Measurements from ENCODE around the gene HOOK1. TPM values are rescaled to one million over a fixed set of nuclear protein-coding genes. Genes with fewer than 3 reads are reported as not detected.

Gene HOOK1
- total and polyA plus RNA-seq, 2 of the 13 experiments (the other 11 are each of a cell fraction or from before 2014, with no cell fraction given): 11.3 to 24.2 TPM

DNA sequence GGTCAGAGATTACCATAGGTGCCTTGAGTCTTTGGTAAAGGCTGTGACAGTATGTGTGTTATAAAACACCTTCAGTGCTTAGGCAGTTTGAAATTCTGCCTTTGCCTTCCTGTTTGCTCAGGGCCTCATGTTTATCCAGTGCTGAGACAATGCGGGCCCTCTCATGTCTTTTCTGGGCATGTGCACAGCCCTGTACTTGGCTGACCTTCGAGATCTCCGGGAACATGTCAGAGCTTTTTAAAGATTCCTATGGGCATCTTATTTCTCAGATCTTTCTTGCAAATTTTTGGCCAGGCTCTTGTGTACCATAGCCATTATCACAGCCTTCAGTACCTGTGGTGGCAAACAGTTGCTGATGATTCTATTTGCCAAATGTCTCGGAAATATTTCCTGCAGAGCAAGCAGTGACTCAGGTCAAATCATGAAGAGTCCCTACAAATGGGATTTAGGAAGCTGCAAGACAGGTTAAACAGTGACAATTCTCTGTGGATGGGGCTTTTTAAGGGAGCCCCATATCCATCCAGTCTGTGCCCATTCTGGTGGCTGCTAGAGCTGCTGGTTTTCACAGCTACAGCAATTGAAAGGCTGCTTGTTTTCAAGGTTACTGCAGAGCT is 42.1 kb downstream of the HOOK1 start (continued):
- TF ChIP-seq, protein P1, sequence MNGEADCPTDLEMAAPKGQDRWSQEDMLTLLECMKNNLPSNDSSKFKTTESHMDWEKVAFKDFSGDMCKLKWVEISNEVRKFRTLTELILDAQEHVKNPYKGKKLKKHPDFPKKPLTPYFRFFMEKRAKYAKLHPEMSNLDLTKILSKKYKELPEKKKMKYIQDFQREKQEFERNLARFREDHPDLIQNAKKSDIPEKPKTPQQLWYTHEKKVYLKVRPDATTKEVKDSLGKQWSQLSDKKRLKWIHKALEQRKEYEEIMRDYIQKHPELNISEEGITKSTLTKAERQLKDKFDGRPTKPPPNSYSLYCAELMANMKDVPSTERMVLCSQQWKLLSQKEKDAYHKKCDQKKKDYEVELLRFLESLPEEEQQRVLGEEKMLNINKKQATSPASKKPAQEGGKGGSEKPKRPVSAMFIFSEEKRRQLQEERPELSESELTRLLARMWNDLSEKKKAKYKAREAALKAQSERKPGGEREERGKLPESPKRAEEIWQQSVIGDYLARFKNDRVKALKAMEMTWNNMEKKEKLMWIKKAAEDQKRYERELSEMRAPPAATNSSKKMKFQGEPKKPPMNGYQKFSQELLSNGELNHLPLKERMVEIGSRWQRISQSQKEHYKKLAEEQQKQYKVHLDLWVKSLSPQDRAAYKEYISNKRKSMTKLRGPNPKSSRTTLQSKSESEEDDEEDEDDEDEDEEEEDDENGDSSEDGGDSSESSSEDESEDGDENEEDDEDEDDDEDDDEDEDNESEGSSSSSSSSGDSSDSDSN (CRISPR knock-in tag; IDR thresholded peaks at IDR 0.05): peak; percentile 17; the same call in 1 of the 2 replicates
- peak; percentile 55; the same call in 1 of the 2 replicates for TF ChIP-seq CREM (IDR thresholded peaks at IDR 0.05)
- TF ChIP-seq CREM (CRISPR knock-in tag; IDR thresholded peaks at IDR 0.05): no peak
- TF ChIP-seq, protein P2, sequence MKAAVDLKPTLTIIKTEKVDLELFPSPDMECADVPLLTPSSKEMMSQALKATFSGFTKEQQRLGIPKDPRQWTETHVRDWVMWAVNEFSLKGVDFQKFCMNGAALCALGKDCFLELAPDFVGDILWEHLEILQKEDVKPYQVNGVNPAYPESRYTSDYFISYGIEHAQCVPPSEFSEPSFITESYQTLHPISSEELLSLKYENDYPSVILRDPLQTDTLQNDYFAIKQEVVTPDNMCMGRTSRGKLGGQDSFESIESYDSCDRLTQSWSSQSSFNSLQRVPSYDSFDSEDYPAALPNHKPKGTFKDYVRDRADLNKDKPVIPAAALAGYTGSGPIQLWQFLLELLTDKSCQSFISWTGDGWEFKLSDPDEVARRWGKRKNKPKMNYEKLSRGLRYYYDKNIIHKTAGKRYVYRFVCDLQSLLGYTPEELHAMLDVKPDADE (CRISPR knock-in tag; IDR thresholded peaks at IDR 0.05): no peak
- peak; percentile 49; the same call in 1 of the 2 replicates for TF ChIP-seq HDAC1 (CRISPR knock-in tag; IDR thresholded peaks at IDR 0.05)
- TF ChIP-seq ZNF501 (CRISPR knock-in tag; IDR thresholded peaks at IDR 0.05): peak; percentile 63; the same call in 1 of the 2 replicates
- TF ChIP-seq HDAC2 (CRISPR knock-in tag; IDR thresholded peaks at IDR 0.05): peak; percentile 72; the same call in 1 of the 2 replicates
- TF ChIP-seq TBX3 (IDR thresholded peaks at IDR 0.05; ENCODE audit: borderline replicate concordance): peak; percentile 25; the same call in 1 of the 2 replicates
- TF ChIP-seq ELF3 (CRISPR knock-in tag; IDR thresholded peaks at IDR 0.05): peak; percentile 78
- TF ChIP-seq MED1 (CRISPR knock-in tag; IDR thresholded peaks at IDR 0.05): peak; percentile 72
- no peak for TF ChIP-seq ZNF569 (CRISPR knock-in tag; IDR thresholded peaks at IDR 0.05; ENCODE audit: borderline replicate concordance)
- TF ChIP-seq, protein P3, sequence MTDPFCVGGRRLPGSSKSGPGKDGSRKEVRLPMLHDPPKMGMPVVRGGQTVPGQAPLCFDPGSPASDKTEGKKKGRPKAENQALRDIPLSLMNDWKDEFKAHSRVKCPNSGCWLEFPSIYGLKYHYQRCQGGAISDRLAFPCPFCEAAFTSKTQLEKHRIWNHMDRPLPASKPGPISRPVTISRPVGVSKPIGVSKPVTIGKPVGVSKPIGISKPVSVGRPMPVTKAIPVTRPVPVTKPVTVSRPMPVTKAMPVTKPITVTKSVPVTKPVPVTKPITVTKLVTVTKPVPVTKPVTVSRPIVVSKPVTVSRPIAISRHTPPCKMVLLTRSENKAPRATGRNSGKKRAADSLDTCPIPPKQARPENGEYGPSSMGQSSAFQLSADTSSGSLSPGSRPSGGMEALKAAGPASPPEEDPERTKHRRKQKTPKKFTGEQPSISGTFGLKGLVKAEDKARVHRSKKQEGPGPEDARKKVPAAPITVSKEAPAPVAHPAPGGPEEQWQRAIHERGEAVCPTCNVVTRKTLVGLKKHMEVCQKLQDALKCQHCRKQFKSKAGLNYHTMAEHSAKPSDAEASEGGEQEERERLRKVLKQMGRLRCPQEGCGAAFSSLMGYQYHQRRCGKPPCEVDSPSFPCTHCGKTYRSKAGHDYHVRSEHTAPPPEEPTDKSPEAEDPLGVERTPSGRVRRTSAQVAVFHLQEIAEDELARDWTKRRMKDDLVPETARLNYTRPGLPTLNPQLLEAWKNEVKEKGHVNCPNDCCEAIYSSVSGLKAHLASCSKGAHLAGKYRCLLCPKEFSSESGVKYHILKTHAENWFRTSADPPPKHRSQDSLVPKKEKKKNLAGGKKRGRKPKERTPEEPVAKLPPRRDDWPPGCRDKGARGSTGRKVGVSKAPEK (CRISPR knock-in tag; IDR thresholded peaks at IDR 0.05; ENCODE audit: borderline replicate concordance): 0 out of 2 replicates have a peak, but pooled peaks have one; percentile 45
- TF ChIP-seq, protein P4, sequence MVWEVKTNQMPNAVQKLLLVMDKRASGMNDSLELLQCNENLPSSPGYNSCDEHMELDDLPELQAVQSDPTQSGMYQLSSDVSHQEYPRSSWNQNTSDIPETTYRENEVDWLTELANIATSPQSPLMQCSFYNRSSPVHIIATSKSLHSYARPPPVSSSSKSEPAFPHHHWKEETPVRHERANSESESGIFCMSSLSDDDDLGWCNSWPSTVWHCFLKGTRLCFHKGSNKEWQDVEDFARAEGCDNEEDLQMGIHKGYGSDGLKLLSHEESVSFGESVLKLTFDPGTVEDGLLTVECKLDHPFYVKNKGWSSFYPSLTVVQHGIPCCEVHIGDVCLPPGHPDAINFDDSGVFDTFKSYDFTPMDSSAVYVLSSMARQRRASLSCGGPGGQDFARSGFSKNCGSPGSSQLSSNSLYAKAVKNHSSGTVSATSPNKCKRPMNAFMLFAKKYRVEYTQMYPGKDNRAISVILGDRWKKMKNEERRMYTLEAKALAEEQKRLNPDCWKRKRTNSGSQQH (CRISPR knock-in tag; IDR thresholded peaks at IDR 0.05; ENCODE audit: low read depth): no peak
- TF ChIP-seq ZNF781 (CRISPR knock-in tag; IDR thresholded peaks at IDR 0.05; ENCODE audit: borderline replicate concordance, not compliant biosample characterization): no peak
- TF ChIP-seq SOX6 (IDR thresholded peaks at IDR 0.05): no peak
- peak; percentile 92 for TF ChIP-seq SOX6 (CRISPR knock-in tag; IDR thresholded peaks at IDR 0.05)
- TF ChIP-seq, protein P5, sequence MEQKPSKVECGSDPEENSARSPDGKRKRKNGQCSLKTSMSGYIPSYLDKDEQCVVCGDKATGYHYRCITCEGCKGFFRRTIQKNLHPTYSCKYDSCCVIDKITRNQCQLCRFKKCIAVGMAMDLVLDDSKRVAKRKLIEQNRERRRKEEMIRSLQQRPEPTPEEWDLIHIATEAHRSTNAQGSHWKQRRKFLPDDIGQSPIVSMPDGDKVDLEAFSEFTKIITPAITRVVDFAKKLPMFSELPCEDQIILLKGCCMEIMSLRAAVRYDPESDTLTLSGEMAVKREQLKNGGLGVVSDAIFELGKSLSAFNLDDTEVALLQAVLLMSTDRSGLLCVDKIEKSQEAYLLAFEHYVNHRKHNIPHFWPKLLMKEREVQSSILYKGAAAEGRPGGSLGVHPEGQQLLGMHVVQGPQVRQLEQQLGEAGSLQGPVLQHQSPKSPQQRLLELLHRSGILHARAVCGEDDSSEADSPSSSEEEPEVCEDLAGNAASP (CRISPR knock-in tag; IDR thresholded peaks at IDR 0.05; ENCODE audit: borderline replicate concordance): peak; percentile 83
- peak; percentile 21; the same call in 1 of the 2 replicates for TF ChIP-seq ELF1 (CRISPR knock-in tag; IDR thresholded peaks at IDR 0.05)
- TF ChIP-seq FOXK2 (IDR thresholded peaks at IDR 0.05): peak; percentile 20; the same call in 1 of the 2 replicates

Measured in HepG2 (cell line).